Mucosa of descending colon (tissue), 3 donors: ENCODE results near the gene RIN1. TPM values are rescaled to one million over a fixed set of nuclear protein-coding genes. Genes with fewer than 3 reads are reported as not detected.

Experiments used
- ATAC-seq: fragments of 200-7000 bp; cut with Tn5 transposase; one replicate; pipeline ENCODE4 v1.9.1; 2020; ENCODE audit warnings: mild to moderate bottlenecking, moderate library complexity
- DNase-seq, 3 donors: peaks; one replicate each; pipeline ENCODE4 v3.0.0-alpha.2; 2020
- H3K36me3 ChIP-seq: fragments of 200-600 bp; one replicate; pipeline ENCODE4 v1.8.0; 2021; ENCODE audit warnings: low read depth, mild to moderate bottlenecking
- H3K4me1 ChIP-seq: fragments of 200-600 bp; one replicate; pipeline ENCODE4 v1.8.0; 2021; ENCODE audit warnings: low read depth, mild to moderate bottlenecking
- H3K4me3 ChIP-seq: fragments of 200-600 bp; one replicate; pipeline ENCODE4 v1.8.0; 2021; ENCODE audit warnings: mild to moderate bottlenecking
- H3K9me3 ChIP-seq: fragments of 200-600 bp; one replicate; pipeline ENCODE4 v1.8.0; 2021; ENCODE audit warnings: mild to moderate bottlenecking
- intact Hi-C, 2 donors: fragments of 100-400 bp; cut with DNase I in 1 of 2; cut with micrococcal nuclease in 1 of 2; formaldehyde crosslinking; loops; one replicate each; pipeline versions ENCODE4 v1.11.0 to v1.11.1; 2022; cut with DNase I, micrococcal nuclease
- total RNA-seq, 3 donors: library from RNA; stranded (reverse); fragmentation: NEBNext Ultra II Directional in 2 of 3; extraction: Animal tissue kit (Norgen Biotek cat#: 25700) in 2 of 3; gene quantifications; one replicate each; pipeline versions ENCODE4 v1.2.1 to v1.2.4, GENCODE V29; 2021 to 2023
- TF ChIP-seq, protein P1 (sequence below): fragments of 200-600 bp; IDR thresholded peaks from one replicate; pipeline ENCODE4 v1.8.0; 2022; ENCODE audit warnings: antibody characterized with exemption, mild to moderate bottlenecking
- donor health status: DM: no; HTN: no; CAD: no; lungs with moderate emphysema.
- donor health status: DM: no; HTN: no; CAD: no.
- donor health status: DM: no; HTN: yes; CAD: no.

RIN1 gene
- total RNA-seq, 3 donors from 2014 or later = 5.2 to 12.7 (median 9.5) TPM

DNA sequence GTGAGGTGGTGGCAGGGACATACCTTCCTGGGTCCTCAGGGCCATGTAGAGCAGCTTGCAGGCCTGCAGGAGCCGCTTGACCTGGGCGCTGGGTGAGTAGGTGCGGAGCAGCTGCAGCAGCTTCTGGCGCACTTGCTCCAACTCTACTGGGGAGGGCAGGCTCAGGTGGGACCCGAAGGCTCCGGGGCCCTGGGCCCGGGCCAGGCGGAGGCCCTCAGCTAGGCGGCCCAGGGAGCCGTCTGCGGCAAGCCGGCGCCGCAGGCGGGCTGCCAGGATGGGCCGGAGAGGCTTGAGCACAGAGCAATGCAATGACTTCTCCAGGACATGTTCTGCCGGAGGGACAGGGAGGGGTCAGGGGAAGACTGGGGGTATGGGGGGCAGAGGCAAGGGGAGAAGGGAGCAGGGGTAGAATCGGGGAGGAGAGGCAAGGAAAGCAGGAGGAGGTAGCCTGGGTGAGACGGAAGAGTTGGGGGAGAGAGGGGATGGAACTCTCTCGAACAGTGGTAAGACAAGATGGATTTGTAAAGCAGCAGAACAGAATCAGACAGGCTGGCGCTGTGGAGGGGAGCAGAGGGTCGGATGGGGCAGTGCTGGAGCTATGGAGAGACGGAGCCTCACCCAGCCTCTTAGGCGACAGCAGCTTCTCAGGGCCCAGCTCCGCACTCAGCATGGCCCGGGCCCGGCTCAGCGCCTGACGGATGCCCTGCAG, 2.2 kb downstream of the RIN1 start:
- H3K4me1 ChIP-seq = peaks cover 19% of the 10 kb centered on the region
- TF ChIP-seq, protein P1, sequence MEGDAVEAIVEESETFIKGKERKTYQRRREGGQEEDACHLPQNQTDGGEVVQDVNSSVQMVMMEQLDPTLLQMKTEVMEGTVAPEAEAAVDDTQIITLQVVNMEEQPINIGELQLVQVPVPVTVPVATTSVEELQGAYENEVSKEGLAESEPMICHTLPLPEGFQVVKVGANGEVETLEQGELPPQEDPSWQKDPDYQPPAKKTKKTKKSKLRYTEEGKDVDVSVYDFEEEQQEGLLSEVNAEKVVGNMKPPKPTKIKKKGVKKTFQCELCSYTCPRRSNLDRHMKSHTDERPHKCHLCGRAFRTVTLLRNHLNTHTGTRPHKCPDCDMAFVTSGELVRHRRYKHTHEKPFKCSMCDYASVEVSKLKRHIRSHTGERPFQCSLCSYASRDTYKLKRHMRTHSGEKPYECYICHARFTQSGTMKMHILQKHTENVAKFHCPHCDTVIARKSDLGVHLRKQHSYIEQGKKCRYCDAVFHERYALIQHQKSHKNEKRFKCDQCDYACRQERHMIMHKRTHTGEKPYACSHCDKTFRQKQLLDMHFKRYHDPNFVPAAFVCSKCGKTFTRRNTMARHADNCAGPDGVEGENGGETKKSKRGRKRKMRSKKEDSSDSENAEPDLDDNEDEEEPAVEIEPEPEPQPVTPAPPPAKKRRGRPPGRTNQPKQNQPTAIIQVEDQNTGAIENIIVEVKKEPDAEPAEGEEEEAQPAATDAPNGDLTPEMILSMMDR = no peak
- no peaks in the 10 kb centered on the region for H3K36me3 ChIP-seq
- intact Hi-C loops = no loop called here
- ATAC-seq (no peak), DNase-seq (peak in 2 of 3 donors; percentile 21 to 43)
- H3K9me3 ChIP-seq = no peaks in the 10 kb centered on the region
- no peak overlapping the region for H3K4me3 ChIP-seq

DNA sequence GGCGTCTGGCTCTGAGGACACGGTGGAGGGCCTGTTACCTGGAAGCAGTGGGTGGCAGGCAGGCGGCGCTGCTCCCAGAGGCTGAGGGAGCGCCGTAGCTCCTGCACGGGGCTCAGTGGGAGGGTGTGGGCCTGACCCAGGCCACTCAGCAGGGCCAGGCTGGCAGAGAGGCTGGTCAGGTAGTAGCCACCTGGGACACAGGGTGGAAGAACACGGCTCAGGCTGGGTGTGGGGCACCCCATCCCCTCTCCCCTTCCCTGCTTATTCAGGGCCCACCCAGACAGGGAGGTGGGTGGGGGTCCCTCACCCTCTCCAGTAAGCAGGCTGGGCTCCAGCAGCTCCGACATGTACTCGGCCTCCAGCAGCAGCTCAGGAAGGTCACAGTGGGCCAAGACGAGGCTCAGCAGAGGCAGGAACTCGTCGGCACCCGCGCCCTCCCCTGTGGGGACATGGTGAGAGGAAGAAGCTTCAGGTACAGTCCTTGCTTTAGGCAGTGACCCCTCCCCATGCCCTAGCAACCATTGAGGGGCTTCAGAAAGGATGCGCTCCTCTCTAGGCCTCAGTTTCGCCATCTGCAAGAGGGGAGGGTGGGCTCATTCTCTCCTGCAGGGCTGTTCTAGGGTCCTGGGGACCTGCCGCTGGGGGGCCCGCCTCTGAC, 2.9 kb downstream of the RIN1 start:
- H3K4me1 ChIP-seq = peaks cover 25% of the 10 kb centered on the region
- no peak overlapping the region for H3K4me3 ChIP-seq
- H3K9me3 ChIP-seq = no peaks in the 10 kb centered on the region
- TF ChIP-seq, protein P1 = no peak
- H3K36me3 ChIP-seq = no peaks in the 10 kb centered on the region
- intact Hi-C loops = no loop called here
- ATAC-seq (no peak), DNase-seq (peak in 2 of 3 donors; percentile 24 to 48)

DNA sequence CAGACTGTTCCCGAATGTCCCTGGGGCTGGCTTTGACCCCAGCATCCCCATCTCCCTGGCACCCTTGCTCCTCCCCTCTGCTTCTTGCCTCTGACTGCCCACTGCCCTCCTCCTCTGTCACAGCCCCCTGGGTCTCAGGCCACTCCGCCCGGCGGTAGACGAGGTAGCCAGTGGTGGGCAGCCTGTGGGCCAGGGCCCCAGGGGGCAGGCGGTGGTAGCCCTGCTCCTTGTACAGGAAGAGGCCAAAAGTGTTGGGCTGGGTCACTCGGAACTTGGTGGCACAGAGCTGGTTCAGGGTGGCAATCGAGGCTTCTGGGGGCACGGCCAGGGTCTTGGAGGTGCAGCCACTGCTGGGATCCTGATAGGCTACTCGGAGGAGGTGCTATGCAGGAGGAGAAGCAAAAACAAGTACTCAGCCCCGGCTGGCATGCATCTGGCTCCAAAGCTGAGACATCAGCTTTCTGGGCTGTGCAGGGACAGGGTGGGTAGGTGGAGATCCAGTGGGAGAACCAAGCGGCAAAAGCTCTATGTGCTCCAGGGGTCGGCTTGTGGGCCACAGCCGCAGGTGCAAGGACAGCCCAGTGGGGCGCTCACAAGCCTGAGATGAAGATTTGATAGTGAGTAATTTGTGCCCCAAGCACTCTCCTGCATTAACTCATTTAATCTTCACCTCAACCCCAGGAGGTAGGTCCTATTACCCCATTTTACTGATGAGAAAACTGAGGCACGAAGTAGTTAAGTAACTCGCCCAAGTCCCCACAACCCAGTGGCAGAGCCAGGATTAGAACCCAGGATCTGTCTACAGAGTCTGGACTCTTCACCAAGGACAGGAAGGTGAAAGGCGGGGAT, 3.6 kb downstream of the RIN1 start:
- intact Hi-C loops = no loop called here
- TF ChIP-seq, protein P1 = no peak
- no peak overlapping the region for H3K4me3 ChIP-seq
- H3K4me1 ChIP-seq = peaks cover 31% of the 10 kb centered on the region
- ATAC-seq (no peak), DNase-seq (no peak)
- H3K9me3 ChIP-seq = no peaks in the 10 kb centered on the region
- no peaks in the 10 kb centered on the region for H3K36me3 ChIP-seq

DNA sequence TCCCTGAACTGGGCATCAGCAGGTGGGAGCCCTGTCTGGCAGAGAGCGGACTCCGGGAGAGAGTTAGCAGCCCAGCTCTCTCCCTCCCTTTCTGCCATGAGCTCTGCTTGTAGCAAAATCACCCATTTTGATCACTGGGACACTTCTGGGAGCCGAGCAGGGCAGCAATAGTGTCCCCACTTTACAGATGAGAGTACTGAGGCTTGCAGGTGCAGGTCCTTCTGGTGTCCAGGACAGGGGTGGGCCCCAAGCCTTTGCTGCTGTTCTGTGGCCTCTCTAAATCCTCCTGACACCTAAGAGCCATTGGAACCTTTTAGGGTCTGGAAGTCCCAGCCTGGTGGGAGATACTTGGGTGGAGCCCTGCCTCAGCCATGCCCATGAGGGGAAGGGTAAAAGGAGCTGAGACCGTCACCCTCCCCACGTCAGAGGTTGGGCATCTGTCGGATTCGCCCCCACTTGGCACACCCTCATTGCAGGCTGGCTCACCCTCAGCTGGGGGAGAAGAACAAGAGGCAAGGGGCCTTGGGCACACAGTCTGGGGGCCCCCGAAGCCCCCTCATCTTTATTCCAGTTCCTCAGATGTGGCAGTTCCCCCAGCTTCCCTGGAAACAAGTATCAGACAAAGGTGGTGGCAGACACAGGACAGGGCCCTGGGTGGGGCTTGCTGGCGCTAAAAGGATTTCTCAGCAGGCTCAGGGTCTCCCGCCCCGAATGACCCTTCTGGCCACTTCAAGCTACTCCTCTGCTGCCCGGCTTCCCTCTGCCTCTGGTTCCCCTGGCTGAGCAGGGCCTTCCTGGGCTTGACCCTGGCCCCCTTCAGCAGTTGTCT, 4.5 kb downstream of the RIN1 start:
- H3K36me3 ChIP-seq = no peaks in the 10 kb centered on the region
- DNase-seq = peak in 1 of 3 donors; percentile 39
- intact Hi-C loops = no loop called here
- no peaks in the 10 kb centered on the region for H3K9me3 ChIP-seq
- H3K4me1 ChIP-seq = peaks cover 26% of the 10 kb centered on the region
- TF ChIP-seq, protein P1 = no peak
- no peak overlapping the region for H3K4me3 ChIP-seq
- no peak for ATAC-seq

DNA sequence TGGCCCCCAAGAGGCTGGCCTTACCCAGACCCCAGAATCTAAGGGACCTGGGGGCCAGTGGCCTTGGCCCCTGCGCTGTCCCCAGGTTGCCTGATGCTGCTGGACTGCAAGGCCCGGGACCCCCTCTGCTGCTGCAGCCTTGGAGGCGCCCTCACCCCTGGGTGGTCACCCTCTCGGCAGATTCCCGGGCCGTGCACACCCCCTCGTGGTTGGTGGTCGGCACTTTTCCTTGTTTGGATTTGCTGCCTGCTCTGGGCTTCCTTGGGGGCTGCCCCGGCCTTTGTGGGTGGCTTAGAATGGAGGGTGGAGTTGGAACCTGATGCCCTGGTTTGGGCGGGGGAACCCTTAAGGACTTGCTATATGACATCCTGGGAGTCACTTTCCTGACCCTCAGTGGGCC, 5.3 kb downstream of the RIN1 start:
- ATAC-seq (no peak), DNase-seq (peak in 1 of 3 donors; percentile 44)
- H3K4me1 ChIP-seq = peaks cover 21% of the 10 kb centered on the region
- no peaks in the 10 kb centered on the region for H3K36me3 ChIP-seq
- intact Hi-C loops = no loop called here
- TF ChIP-seq, protein P1 = no peak
- H3K4me3 ChIP-seq = no peak overlapping the region
- no peaks in the 10 kb centered on the region for H3K9me3 ChIP-seq
